HG02642 (cell line): ENCODE results near the gene TIMM17A.
A peak's percentile ranks its signal among the peaks of the same experiment; 100 is the strongest.

Experiments used
- ATAC-seq: cut with Tn5 transposase; IDR thresholded peaks from one replicate; pipeline ENCODE4 v1.9.1; 2021; ENCODE audit warnings: mild to moderate bottlenecking; ENCODE audit not compliant: unreplicated experiment, poor library complexity

The TIMM17A gene

DNA sequence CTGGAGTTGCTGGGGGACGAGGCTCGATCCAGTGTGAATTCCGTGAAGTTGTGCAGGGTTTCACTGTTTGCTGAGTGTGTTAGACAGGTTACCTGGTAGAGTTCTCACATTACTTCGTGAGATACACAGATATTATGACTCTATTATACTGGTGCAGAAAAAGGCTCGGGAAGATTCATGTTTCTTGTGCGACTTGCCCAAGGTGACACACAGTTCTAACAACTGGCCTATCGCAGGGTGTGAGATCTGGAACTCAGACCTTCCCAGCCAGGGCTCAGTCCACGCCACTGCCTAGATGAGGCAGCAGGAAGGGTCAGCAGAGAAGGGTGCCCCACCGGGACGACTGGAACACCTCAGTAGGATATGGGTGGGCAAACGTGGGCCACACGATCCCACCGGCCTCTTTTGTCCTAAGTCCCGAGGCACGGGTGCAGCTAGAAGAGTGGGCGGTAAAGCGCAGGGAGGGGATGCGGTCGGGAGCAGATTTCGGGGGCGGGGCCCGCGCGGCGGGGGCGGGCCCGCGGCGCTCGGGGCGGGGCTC is 26.8 kb downstream of the TIMM17A start:
- peak; percentile 9 for ATAC-seq

DNA sequence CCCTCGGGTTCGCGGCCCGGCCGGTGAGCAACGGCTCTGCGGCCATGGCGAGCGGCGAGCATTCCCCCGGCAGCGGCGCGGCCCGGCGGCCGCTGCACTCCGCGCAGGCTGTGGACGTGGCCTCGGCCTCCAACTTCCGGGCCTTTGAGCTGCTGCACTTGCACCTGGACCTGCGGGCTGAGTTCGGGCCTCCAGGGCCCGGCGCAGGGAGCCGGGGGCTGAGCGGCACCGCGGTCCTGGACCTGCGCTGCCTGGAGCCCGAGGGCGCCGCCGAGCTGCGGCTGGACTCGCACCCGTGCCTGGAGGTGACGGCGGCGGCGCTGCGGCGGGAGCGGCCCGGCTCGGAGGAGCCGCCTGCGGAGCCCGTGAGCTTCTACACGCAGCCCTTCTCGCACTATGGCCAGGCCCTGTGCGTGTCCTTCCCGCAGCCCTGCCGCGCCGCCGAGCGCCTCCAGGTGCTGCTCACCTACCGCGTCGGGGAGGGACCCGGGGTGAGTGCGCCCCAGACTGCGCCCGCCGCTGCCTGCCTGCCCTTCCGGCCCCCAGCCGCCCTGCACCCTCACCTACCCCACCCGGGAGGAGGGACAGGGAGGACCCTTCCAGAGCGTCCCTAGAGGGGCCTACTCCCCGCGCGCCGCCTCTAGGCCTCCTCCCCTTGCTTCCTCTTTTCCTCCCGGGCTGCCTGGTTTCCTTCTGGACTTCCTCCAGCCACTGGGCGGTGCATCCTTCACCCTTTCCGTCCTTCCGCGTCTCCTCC is 27.5 kb downstream of the TIMM17A start, which contains the start of gene RNPEP:
RNPEP (plus strand) TSS at position 26 of the 757 bp plus-strand sequence; CDS start at position 45, 19 bp downstream.
- ATAC-seq, result peak; percentile 80

DNA sequence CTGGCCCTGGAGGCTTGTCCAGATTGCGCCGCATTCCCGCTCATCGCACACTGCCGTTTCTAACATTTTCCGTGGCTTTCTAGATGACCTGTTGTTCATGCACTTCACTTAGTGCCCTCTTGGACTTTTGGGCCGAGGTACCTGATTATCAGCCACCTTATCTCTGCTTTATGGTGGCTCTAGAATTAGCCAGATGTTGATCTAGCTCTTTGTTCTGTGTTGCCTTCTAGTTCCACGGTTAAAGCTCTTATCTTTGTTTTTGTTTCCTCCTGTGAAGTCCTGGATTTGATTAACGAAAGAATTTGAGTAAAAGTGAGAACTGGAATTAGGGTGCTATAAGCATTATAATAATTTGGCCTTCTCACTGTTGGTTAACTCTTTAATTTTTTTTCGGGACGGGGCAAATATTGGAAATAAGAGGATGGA is 28.1 kb downstream of the TIMM17A start:
- ATAC-seq, result no peak

DNA sequence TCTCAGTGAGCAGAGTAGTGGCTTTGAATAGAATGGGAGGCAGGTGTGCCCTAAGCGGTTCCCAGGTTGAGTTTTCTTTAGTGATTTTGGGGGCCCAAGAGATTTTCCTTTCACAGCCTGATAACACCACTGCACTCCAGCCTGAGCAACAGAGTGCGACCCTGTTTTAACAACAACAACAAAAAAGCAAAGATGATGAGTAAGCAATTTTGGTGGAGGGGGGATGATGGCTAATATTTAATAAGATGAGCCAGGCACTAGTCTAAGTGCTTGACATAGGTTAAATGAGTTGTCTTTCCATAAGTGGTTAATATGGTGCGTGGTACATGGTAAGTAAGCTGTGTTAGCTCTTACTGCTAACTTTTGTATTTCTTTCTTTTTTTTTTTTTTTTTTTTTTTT is 29.1 kb downstream of the TIMM17A start:
- ATAC-seq, result no peak

DNA sequence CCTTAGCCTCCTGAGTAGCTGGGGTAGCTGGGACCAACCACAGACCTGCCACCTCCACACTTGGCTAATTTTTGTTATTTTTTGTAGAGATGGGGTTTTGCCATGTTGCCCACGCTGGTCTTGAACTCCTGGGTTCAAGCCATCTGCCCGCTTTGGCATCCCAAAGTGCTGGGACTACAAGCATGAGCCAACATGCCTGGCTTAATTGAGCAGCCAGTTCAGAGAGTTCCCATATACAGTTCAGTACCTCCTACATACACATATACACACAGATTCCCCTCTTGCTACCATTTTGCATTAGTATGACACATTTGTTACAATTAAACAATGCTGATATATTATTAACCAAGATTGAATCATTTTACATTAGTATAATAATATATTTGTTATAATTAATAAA is 30.1 kb downstream of the TIMM17A start:
- ATAC-seq, result no peak

DNA sequence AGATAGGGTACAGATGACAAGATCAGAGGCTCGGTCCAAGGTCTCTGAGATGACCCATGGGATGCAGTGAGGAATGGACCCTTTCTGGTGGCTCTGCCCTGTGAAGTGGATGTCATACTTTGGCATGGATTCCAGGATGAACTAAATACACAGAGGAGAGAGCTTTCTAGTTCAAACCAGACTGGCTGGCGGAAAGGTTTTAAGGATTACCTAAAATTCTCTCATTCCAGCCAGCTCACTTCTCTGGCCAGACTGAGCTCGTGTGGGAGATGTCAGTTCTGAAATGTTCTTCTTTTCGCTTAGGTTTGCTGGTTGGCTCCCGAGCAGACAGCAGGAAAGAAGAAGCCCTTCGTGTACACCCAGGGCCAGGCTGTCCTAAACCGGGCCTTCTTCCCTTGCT is 33.3 kb downstream of the TIMM17A start:
- no peak for ATAC-seq

DNA sequence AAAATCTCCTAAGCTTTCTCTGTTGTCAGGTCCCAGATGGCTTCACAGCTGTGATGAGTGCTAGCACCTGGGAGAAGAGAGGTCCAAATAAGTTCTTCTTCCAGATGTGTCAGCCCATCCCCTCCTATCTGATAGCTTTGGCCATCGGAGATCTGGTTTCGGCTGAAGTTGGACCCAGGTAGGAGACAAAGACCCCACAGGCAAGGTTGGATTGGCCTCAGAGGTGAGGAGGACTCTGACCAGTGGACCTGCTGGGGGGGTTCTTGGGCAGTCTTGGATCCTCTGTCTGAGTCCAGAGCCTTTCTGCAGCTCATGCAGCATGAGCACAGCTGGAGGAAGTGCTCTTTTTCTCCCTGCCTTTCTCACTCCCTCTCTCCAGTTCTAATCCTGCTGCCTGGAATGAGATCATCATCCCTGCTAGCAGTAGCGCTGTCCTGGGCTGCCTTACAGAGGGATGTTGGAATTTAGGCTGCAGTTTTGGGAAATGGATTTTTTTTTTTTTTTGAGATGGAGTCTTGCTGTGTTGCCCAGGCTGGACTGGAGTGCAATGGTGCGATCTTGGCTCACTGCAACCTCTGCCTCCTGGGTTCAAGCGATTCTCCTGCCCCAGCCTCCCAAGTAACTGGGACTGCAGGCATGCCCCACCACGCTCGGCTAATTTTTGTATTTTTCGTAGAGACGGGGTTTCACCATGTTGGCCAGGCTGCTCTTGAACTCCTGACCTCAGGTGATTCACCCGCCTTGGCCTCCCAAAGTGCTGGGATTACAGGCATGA is 34.2 kb downstream of the TIMM17A start:
- no peak for ATAC-seq

DNA sequence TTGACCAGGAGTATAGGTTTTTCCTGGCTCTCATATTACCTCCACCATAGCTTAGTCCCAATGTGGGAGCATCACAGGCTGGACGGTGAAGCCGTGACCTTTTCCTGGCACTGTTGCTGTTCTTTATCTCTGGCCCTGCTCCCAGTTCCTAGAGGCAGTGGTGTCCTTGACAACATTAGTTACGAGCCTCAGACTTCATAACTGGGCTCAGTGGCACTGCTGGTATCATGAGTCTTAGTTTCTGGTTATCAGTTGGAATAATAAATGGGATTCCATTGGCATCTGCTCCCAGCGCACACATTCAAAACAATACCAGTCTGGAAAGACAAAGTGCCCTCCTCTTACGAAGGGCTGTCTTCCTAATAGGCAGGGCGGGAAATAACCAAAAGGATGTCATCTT is 35.1 kb downstream of the TIMM17A start:
- no peak for ATAC-seq

DNA sequence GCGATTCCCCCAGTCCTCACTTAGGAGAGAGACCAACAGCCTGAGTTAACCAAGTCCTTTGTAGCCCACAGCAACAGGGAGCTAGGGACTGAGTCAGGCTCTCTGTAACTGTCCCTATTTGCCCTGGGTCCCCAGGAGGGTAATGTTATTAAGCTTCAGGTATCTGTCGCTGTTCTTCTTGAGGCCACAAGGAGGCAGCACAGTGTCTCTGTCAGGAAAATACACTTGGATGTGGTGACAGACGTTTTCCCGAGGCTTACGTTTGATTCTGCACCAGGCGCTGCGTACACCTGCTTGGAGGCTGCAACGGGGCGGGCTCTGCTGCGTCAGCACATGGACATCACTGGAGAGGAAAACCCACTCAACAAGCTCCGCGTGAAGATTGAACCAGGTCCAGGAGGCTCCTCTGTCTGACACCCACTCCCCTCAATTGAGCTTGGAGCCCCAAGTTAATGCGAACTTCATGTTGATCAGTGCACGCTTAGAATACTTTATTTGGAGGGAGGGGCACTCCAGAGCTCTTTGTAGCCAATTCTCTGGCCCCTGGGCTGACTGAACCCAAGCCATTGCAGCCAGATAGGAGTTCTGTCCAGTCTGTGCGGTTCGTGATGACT is 44.4 kb downstream of the TIMM17A start:
- ATAC-seq, result no peak

DNA sequence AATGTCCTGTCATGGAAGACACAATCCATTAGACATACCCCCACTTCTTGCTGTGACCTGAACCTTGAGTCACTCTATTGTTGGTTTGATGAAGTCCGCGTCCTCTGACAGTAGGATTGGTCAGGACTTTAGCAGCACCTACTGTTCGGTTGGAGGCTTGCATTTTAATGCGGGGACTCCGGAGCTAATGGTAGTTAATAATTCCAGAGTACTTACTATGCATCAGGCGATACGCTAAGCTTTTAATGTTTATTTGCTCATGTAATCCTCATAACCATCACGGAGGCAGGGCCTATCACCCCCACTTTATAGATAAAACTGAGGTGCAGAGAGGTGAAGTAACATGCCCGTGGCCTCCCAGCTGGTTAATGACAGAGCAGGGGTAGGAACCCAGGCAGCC is 47.2 kb downstream of the TIMM17A start:
- no peak for ATAC-seq

DNA sequence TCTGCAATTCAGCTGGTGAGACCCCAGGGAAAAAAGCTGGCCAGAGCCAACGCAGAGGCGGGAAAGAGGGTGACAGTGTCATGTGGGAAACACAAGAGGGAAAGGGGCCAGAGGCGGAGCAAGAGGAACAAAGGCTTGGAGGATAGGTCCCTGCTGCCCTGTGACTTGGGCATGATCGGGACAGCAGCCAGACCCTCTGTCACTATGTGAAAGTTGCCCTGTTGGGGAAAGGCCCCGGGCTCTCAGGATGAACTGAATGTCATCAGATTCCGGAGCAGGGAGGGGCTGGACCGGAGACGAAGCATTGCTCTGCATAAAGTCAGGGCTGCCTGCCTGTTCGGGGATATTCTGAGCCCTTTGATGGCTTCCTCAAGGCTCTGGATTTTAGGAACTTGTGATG is 49.4 kb downstream of the TIMM17A start:
- no peak for ATAC-seq

DNA sequence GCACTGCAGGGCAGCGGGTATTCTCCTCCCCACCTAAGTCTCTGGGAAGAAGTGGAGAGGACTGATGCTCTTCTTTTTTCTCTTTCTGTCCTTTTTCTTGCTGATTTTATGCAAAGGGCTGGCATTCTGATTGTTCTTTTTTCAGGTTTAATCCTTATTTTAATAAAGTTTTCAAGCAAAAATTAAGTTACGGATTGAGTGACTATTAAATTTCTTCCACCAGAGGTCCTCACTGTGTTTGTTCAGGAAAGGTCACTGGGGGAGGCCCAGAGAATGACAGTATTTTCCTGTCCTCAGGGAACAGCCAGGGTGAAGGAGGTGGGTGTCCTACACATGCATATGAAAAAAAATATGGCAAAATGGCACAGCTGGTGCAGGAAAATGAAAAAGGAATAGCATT is 50.7 kb downstream of the TIMM17A start:
- no peak for ATAC-seq

DNA sequence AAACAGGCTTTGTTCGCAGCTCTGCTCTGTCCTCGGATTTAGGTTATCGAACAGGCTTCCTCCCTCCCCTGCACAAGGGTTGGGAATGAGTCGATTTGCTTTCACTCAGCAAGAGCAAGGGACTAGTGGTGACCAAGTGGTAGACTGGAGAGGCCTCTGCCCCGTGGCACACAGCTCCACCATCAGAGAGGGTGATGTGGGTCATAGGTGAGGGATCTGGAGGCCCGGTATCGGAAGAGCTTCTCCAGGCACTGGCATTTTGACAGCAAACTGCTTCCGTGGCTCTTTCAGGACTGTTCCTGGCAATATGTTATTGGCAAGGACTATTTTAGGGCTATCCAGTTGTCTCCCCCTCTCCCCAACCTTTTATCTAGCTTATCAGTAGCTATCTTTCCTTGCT is 52.0 kb downstream of the TIMM17A start:
- no peak for ATAC-seq

DNA sequence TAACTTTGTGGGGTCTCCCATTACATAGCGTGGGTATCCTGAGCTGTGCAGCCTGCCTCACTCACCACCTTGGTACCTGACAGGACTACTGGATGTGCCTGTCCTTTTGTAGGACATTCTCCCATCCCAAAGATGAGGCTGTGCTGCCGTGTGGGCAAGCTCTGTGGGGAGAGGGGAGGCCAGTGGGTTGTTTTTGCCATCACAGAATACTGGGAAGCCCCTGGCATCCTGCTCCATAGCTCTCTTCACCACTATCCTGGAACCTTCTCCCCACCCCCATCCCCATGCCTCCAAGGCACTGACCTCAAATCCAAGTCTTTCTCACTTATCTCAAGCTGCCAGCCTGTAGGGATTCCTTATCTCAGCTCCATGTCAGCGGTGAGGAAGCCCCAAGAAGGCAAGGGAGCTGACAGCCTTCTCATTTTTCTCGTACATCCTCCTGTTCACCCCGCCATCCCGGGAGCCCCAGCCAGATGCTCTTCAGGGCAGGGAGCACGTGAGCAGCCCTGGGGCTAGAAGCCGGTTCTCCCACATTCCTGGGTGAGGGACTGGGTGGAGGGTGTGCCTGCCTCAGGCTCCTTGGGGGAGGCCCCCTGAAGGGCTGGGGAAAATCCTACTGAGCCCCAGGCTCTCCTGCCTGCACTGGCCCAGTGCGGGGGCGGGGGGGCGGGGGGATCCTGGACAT is 52.6 kb downstream of the TIMM17A start:
- no peak for ATAC-seq

DNA sequence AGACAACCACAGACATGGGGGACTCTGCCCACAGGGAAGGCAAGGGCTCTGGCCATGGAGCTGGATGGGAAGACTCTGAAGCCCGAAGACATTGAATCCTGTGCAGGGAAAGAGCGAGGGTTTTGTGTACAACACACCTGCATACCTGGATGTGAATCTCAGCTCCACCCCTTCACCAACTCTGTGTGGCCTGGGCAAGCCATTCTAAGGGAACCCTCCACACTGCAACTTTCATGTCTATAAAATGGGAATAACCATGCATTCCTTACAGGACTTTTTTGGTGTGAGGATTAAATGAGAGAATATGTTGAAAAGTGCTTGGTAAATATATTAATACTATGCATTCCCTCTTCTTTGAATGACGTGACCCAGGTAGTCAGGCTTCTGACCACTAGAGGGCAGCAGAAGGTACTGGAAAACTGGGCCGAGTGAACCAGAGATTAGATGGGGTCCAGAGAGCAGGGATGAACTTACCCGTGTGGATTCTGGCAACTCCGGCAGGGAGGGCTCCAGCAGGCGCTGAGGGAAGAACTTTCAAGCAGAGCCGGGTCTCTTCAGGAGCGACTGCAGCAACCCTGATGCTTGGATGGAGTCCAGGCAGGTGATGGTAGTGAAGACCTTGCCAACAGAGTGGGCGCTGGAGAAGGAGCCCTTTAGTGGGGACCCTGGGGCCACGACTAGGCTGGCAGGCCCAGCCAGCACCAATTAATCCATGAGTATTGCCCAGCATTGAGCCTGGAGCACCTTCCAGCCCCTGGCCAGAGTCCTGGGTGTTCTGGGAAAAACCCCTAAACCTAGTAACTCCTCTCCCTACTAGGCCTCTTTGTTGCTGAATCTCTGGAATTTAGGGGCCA is 54.2 kb downstream of the TIMM17A start:
- ATAC-seq, result peak; percentile 49

DNA sequence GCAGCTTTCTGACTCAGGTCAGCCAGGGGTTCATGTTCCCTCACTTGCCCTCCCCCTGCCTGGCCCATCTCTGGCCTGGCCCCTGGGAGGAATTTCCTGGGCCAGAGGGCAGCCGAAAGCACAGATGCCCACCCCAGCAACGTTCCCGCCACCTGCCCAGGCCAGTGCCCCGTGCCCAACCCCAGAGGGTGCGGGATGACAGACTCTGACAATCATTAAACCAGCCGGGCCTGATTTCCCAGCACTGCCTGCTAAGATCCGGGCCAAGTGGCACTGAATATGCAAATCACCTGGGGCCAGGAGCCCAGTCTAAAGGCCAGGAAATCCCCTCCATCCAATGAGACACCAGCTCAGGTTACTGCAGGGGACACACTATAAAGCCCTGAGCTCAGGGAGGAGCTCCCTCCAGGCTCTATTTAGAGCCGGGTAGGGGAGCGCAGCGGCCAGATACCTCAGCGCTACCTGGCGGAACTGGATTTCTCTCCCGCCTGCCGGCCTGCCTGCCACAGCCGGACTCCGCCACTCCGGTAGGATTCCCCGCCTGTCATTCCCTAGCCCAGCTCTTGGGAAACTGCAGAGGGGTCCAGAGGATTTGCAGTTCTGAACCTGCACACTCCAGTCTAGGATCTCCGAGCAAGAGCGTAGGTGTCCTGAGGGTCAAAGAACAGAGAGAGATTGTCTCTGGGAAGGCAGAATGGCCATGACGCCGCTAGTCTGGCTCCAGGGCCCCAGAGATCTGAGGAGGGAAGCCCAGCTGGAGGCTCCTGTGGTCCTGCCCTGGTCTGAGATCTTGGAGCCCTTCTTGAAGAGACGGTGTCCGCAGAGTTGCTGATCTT is 55.1 kb downstream of the TIMM17A start, which contains the start of gene ELF3:
ELF3 (plus strand) TSS at position 408 of the 836 bp plus-strand sequence. CDS start 550 bp downstream, outside the sequence.
- ATAC-seq, result peak; percentile 72

DNA sequence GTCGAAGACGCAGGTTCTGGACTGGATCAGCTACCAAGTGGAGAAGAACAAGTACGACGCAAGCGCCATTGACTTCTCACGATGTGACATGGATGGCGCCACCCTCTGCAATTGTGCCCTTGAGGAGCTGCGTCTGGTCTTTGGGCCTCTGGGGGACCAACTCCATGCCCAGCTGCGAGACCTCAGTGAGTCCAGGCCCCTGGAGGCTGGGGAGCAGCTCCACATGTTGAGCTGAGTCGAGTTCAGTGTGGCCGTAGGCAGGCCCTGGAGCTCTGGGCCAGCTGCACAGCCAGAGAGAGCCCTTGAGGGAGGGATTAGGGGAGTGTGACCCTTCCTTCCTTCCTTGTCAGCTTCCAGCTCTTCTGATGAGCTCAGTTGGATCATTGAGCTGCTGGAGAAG is 56.7 kb downstream of the TIMM17A start:
- ATAC-seq, result no peak
